GM21737 (cell line): Measurements from ENCODE around the gene PGAP3.
"Not testable (repeated sequence)": the region's sequence is repeated elsewhere in the genome, so short reads cannot be mapped to it uniquely, and the experiment has no call there.

Experiments
- ATAC-seq: cut with Tn5 transposase; IDR thresholded peaks from one replicate; pipeline ENCODE4 v1.9.1; 2021; ENCODE audit warnings: mild to moderate bottlenecking, moderate library complexity; ENCODE audit not compliant: unreplicated experiment

The PGAP3 gene

GRCh38 chr17:39699157-39699817, 11.4 kb upstream of the PGAP3 start:
- ATAC-seq = not testable (repeated sequence)

GRCh38 chr17:39697961-39698360, 10.1 kb upstream of the PGAP3 start:
- ATAC-seq = no peak

GRCh38 chr17:39696731-39697130, 8.9 kb upstream of the PGAP3 start:
- no peak for ATAC-seq

GRCh38 chr17:39695089-39695474, 7.2 kb upstream of the PGAP3 start:
- ATAC-seq = no peak

GRCh38 chr17:39694593-39694992, 6.7 kb upstream of the PGAP3 start:
- ATAC-seq = no peak

- ATAC-seq = no peak
These were observed 1.1 kb upstream of the PGAP3 start for GRCh38 chr17:39688945-39689344.

GRCh38 chr17:39688475-39688835, 598 bp upstream of the PGAP3 start:
- no peak for ATAC-seq

GRCh38 chr17:39687101-39687545, 734 bp downstream of the PGAP3 start:
- ATAC-seq = no peak

- no peak for ATAC-seq
These were observed 3.3 kb downstream of the PGAP3 start for GRCh38 chr17:39684369-39685192.

- ATAC-seq = no peak
These were observed 4.4 kb downstream of the PGAP3 start for GRCh38 chr17:39683295-39683939.

- ATAC-seq = no peak
These were observed 8.2 kb downstream of the PGAP3 start for GRCh38 chr17:39679521-39680192.

GRCh38 chr17:39678340-39679116, 9.3 kb downstream of the PGAP3 start:
- no peak for ATAC-seq

GRCh38 chr17:39677542-39678339, 10.1 kb downstream of the PGAP3 start:
- no peak for ATAC-seq

- no peak for ATAC-seq
These were observed 10.8 kb downstream of the PGAP3 start for GRCh38 chr17:39677072-39677471.

GRCh38 chr17:39676198-39676819, 11.5 kb downstream of the PGAP3 start:
- ATAC-seq = no peak

GRCh38 chr17:39675390-39676082, 12.3 kb downstream of the PGAP3 start:
- no peak for ATAC-seq

- no peak for ATAC-seq
These were observed 13.0 kb downstream of the PGAP3 start for GRCh38 chr17:39674702-39675389.

- ATAC-seq = no peak
These were observed 13.7 kb downstream of the PGAP3 start for GRCh38 chr17:39674179-39674578.
